HepG2 (cell line): Measurements from ENCODE around the gene RHOXF1. TPM values are rescaled to one million over a fixed set of nuclear protein-coding genes. Genes with fewer than 3 reads are reported as not detected.

Experiments used
- ATAC-seq: fragments of 200-7000 bp; cut with Tn5 transposase; 3 replicates; pipeline ENCODE4 v1.9.1; 2020; ENCODE audit warnings: mild to moderate bottlenecking, moderate library complexity
- BruUV-seq: library from RNA; stranded (reverse); fragments of 400-500 nt; replicated peaks from 2 replicates; lab custom pipeline; 2021; lab: Mats Ljungman, UMichigan
- CTCF ChIA-PET: fragments of 300-600 bp; formaldehyde crosslinking; extraction: SDS; loops from one replicate; lab custom pipeline; 2021; ENCODE audit warnings: low total read pairs, inconsistent platforms, low intra/inter-chr PET ratio; lab: Yijun Ruan, JAX
- POLR2A ChIA-PET: fragments of 350-600 bp; sonication (Branson Sonifier 250); formaldehyde crosslinking; loops from one replicate; lab custom pipeline; 2020; ENCODE audit warnings: antibody characterized with exemption, inconsistent platforms; lab: Yijun Ruan, JAX
- DNase-seq: peaks from one replicate; pipeline ENCODE4 v3.0.0-alpha.2; 2015; ENCODE audit warnings: low spot score
- FAIRE-seq: peaks from 3 replicates; lab custom pipeline; 2011; peaks lifted over from hg19 to GRCh38; lab: Jason Lieb, UNC
- H2AFZ ChIP-seq: one replicate; pipeline ENCODE4 v1.6.1; 2011; ENCODE audit warnings: low read length, inconsistent platforms
- H3K27ac ChIP-seq: fragments of 300-600 bp; 3 replicates; pipeline ENCODE4 v1.8.0; 2011; ENCODE audit warnings: mixed run types, mild to moderate bottlenecking, mixed read lengths, low read length, inconsistent platforms; ENCODE audit not compliant: insufficient read depth; ENCODE audit errors: extremely low read length
- H3K27me3 ChIP-seq, 2 experiments: fragments of 200-600 bp in 1 of 2; 2 replicates in 1 of 2; 3 replicates in 1 of 2; pipeline versions ENCODE4 v1.6.0 to v1.8.0; 2011; ENCODE audit warnings: low read length in 2 of 2, mild to moderate bottlenecking in 2 of 2, moderate library complexity in 2 of 2, inconsistent platforms in 1 of 2; ENCODE audit not compliant: insufficient read depth in 2 of 2, control insufficient read depth in 1 of 2
- H3K36me3 ChIP-seq, 2 experiments: fragments of 200-600 bp in 1 of 2; replicated peaks in 1 of 2; 2 replicates in 1 of 2; 3 replicates in 1 of 2; pipeline versions ENCODE4 v1.5.1 to v1.8.0; 2011; ENCODE audit warnings: low read length in 2 of 2, inconsistent platforms in 1 of 2; ENCODE audit not compliant: insufficient read depth in 2 of 2, control insufficient read depth in 1 of 2
- H3K4me1 ChIP-seq: 2 replicates; pipeline ENCODE4 v1.5.1; 2012; ENCODE audit warnings: low read length, inconsistent platforms; ENCODE audit not compliant: insufficient read depth
- H3K4me2 ChIP-seq: 2 replicates; pipeline ENCODE4 v1.6.0; 2011; ENCODE audit warnings: low read depth, low read length, inconsistent platforms
- H3K4me3 ChIP-seq, 3 experiments: fragments of 200-600 bp in 1 of 3; sonication (generic), shearing (Covaris generic) in 1 of 3; replicated peaks in 1 of 3; 2 replicates each; pipeline ENCODE4 v1.5.1; 2011 to 2016; ENCODE audit warnings: low read length in 3 of 3, inconsistent platforms in 2 of 3, low read depth in 2 of 3, mild to moderate bottlenecking in 2 of 3, control low read depth in 1 of 3, mixed read lengths in 1 of 3; ENCODE audit not compliant: insufficient read depth in 1 of 3
- H3K79me2 ChIP-seq: one replicate; pipeline ENCODE4 v1.6.1; 2011; ENCODE audit warnings: low read length, inconsistent platforms; ENCODE audit not compliant: insufficient read depth
- H3K9ac ChIP-seq: 2 replicates; pipeline ENCODE4 v1.6.0; 2011; ENCODE audit warnings: mild to moderate bottlenecking, low read depth, low read length, inconsistent platforms; ENCODE audit not compliant: insufficient read depth
- H3K9me3 ChIP-seq: 2 replicates; pipeline ENCODE4 v1.5.1; 2012; ENCODE audit warnings: mild to moderate bottlenecking, low read length
- H4K20me1 ChIP-seq: 2 replicates; pipeline ENCODE4 v1.6.0; 2011; ENCODE audit warnings: inconsistent platforms, mild to moderate bottlenecking, low read length, moderate library complexity; ENCODE audit not compliant: insufficient read depth
- CENPBD1 ChIP-seq: sonication (generic); formaldehyde crosslinking; IDR thresholded peaks from 2 replicates; pipeline ENCODE4 v1.8.0; 2022; ENCODE audit warnings: missing genetic modification reagents, low read depth, mild to moderate bottlenecking, borderline replicate concordance
- CHCHD3 ChIP-seq: sonication (generic); formaldehyde crosslinking; IDR thresholded peaks from 2 replicates; pipeline ENCODE4 v1.8.0; 2022; ENCODE audit warnings: mild to moderate bottlenecking, missing genetic modification reagents, moderate library complexity
- ESRRA ChIP-seq: sonication (generic); formaldehyde crosslinking; IDR thresholded peaks from 2 replicates; pipeline ENCODE4 v1.5.1; 2020; ENCODE audit warnings: mild to moderate bottlenecking, low read depth, missing genetic modification reagents
- GATAD1 ChIP-seq: IDR thresholded peaks from 2 replicates; pipeline ENCODE4 v1.6.1; 2016; ENCODE audit warnings: missing genetic modification reagents, missing compliant biosample characterization
- ISX ChIP-seq: sonication (generic); formaldehyde crosslinking; conservative IDR thresholded peaks from 2 replicates; pipeline ENCODE4 v1.5.0; 2020; ENCODE audit warnings: missing genetic modification reagents
- MXD1 ChIP-seq: sonication (generic); formaldehyde crosslinking; IDR thresholded peaks from 2 replicates; pipeline ENCODE4 v1.4.0; 2020; ENCODE audit warnings: mild to moderate bottlenecking, missing genetic modification reagents
- SIX1 ChIP-seq: sonication (generic); formaldehyde crosslinking; IDR thresholded peaks from 2 replicates; pipeline ENCODE4 v1.4.0; 2020; ENCODE audit warnings: missing genetic modification reagents, borderline replicate concordance
- SMARCE1 ChIP-seq: fragments of 450-650 bp; IDR thresholded peaks from 2 replicates; pipeline ENCODE4 v1.6.1; 2017; ENCODE audit warnings: borderline replicate concordance
- ZNF512B ChIP-seq: sonication (generic); formaldehyde crosslinking; IDR thresholded peaks from 2 replicates; pipeline ENCODE4 v1.5.1; 2020; ENCODE audit warnings: missing genetic modification reagents, mild to moderate bottlenecking, borderline replicate concordance
- WGBS: methylation state at CpG from one replicate; pipeline ENCODE4 v1.1.6; 2017; ENCODE audit warnings: low lambda C conversion rate; 5-methylcytosine and 5-hydroxymethylcytosine counted together
- in situ Hi-C: cut with HindIII; loops from 2 replicates; pipeline ENCODE4 v1.10.0; 2017; ENCODE audit warnings: low pct_unique_long_range_greater_than_20kb; ENCODE audit not compliant: extremely low pct_ligation_motif_present
- intact Hi-C: fragments of 100-400 bp; cut with micrococcal nuclease; formaldehyde crosslinking; loops from one replicate; pipeline ENCODE4 v1.10.0; 2022; ENCODE audit not compliant: unreplicated experiment
- polyA plus RNA-seq, 8 experiments: library from polyadenylated mRNA; depleted of rRNA in 3 of 8; stranded (reverse) in 7 of 8; unstranded in 1 of 8; fragments of >200 nt; fragmentation: Illumina TruSeq in 4 of 8; extraction: Trizol in 4 of 8; gene quantifications; 2 replicates each; pipeline versions ENCODE4 v1.2.1 to v1.2.3, GENCODE V29; 2011 to 2016; ENCODE audit warnings: low read depth in 4 of 8, missing spikeins in 1 of 8, mixed read lengths in 1 of 8; ENCODE audit not compliant: insufficient read depth in 1 of 8
- total RNA-seq, 5 experiments: library from RNA; depleted of rRNA; stranded (reverse); fragments of >200 nt; fragmentation: Illumina TruSeq; extraction: Trizol; gene quantifications; 2 replicates each; pipeline ENCODE4 v1.2.3, GENCODE V29; 2016; ENCODE audit warnings: low read depth in 1 of 5

The RHOXF1 gene
- total and polyA plus RNA-seq, 2 of the 13 experiments (the other 11 are each of a cell fraction or from before 2014, with no cell fraction given): not detected

- POLR2A ChIA-PET: no interaction called here
- no peak overlapping the region for H3K9ac ChIP-seq
- WGBS: 39% methylated on average over 3 of the region's 3 CpGs
- no peaks in the 10 kb centered on the region for H3K27me3 ChIP-seq
- in situ Hi-C loops: loop anchor here (25.0 kb wide), 1 partner anchor 150 kb away; no protein-coding TSS in a partner anchor
- H3K27ac ChIP-seq: no peak overlapping the region
- H2AFZ ChIP-seq: no peak overlapping the region
- no peaks in the 10 kb centered on the region for H3K79me2 ChIP-seq
- no peaks in the 10 kb centered on the region for H3K36me3 ChIP-seq
- no peak overlapping the region for H3K4me3 ChIP-seq
- intact Hi-C loops: no loop called here
- TF ChIP-seq CHCHD3 (CRISPR knock-in tag) (no peak), SIX1 (CRISPR knock-in tag) (no peak), ZNF512B (CRISPR knock-in tag) (no peak), MXD1 (no peak), GATAD1 (no peak), ESRRA (CRISPR knock-in tag) (no peak), CENPBD1 (CRISPR knock-in tag) (no peak), ISX (CRISPR knock-in tag) (no peak), SMARCE1 (no peak)
- no peaks in the 10 kb centered on the region for H4K20me1 ChIP-seq
- no peak for DNase-seq
- FAIRE-seq: no peak
- no TSS peak for BruUV-seq
- no peak overlapping the region for H3K4me2 ChIP-seq
- no peaks in the 10 kb centered on the region for H3K4me1 ChIP-seq
- H3K9me3 ChIP-seq: no peaks in the 10 kb centered on the region
- CTCF ChIA-PET: no interaction called here
- ATAC-seq: no peak
Observed at GRCh38 chrX:120136840-120137239, 21.1 kb upstream of the RHOXF1 start.
